Astrocyte (in vitro differentiated cells and primary cell): ENCODE measurements around the gene FUOM. TPM values are rescaled to one million over a fixed set of nuclear protein-coding genes. Genes with fewer than 3 reads are reported as not detected.
A peak's percentile ranks its signal among the peaks of the same experiment; 100 is the strongest.

ENCODE experiments used
- microRNA-seq: library from miRNA; unstranded; fragments of <30 nt; microRNA quantifications from one replicate; pipeline ENCODE4 v1.2.0, GENCODE V29; 2020
- total RNA-seq: library from RNA; stranded (reverse); gene quantifications from 2 replicates; pipeline ENCODE4 v1.2.1, GENCODE V29; 2021

FUOM gene
- total RNA-seq, 1 donor from 2014 or later = 28.8 TPM

Small RNA genes lying within 50 kb of the gene (microRNA-seq; reads per million reads assigned to microRNA genes)
- 15.6 reads per million, percentile 43 among the genes with 10 or more reads in this experiment for gene MIR3944

Other genes starting within 250 kb of the FUOM start
- 2.6 and 4.1 TPM in 2 replicates for gene KNDC1, start 197.8 kb downstream of the FUOM start, total RNA-seq
- 0.18 TPM in 1 of 2 replicates, not detected in the other for gene UTF1, start 127.8 kb downstream of the FUOM start, total RNA-seq
- gene VENTX, start 120.2 kb downstream of the FUOM start, total RNA-seq = 0.11 TPM in 1 of 2 replicates, not detected in the other
- gene ADAM8, start 81.2 kb downstream of the FUOM start, total RNA-seq = 1.7 and 4.6 TPM in 2 replicates
- gene TUBGCP2, start 49.1 kb downstream of the FUOM start, total RNA-seq = 56.2 and 57.8 TPM in 2 replicates
- gene ZNF511, start 49.1 kb downstream of the FUOM start, total RNA-seq = 23.8 and 25.5 TPM in 2 replicates
- 0.77 and 1.1 TPM in 2 replicates for gene CALY, start 21.1 kb downstream of the FUOM start, total RNA-seq
- gene PRAP1, start 10.6 kb downstream of the FUOM start, total RNA-seq = not detected in 2 replicates
- 81.0 and 90.9 TPM in 2 replicates for gene ECHS1, start 15.3 kb upstream of the FUOM start, total RNA-seq
- gene PAOX, start 21.2 kb upstream of the FUOM start, total RNA-seq = 6.9 and 7.9 TPM in 2 replicates
- 44.0 and 52.3 TPM in 2 replicates for gene MTG1, start 36.1 kb upstream of the FUOM start, total RNA-seq
- gene SPRN, start 66.6 kb upstream of the FUOM start, total RNA-seq = 3.7 and 4.0 TPM in 2 replicates
- 0.43 and 0.50 TPM in 2 replicates for gene SCART1, start 95.9 kb upstream of the FUOM start, total RNA-seq
- gene CYP2E1, start 169.3 kb upstream of the FUOM start, total RNA-seq = 2.2 TPM in 2 replicates
- 0.23 TPM in 1 of 2 replicates, not detected in the other for gene SYCE1, start 207.6 kb upstream of the FUOM start, total RNA-seq